Osteoblast (primary cell): Measurements from ENCODE around the gene ETFBKMT. TPM values are rescaled to one million over a fixed set of nuclear protein-coding genes. Genes with fewer than 3 reads are reported as not detected.

Source experiments
- DNase-seq: peaks from one replicate; pipeline ENCODE4 v3.0.0; 2011; ENCODE audit warnings: low spot score, mixed read lengths; ENCODE audit not compliant: insufficient read length; ENCODE audit errors: missing footprints
- H2AFZ ChIP-seq: 2 replicates; pipeline ENCODE4 v1.6.0; 2011; ENCODE audit warnings: mild to moderate bottlenecking, low read length
- H3K27ac ChIP-seq: 2 replicates; pipeline ENCODE4 v1.5.1; 2011; ENCODE audit warnings: mild to moderate bottlenecking, low read depth, low read length, moderate library complexity
- H3K27me3 ChIP-seq: 2 replicates; pipeline ENCODE4 v1.6.0; 2012; ENCODE audit warnings: mild to moderate bottlenecking, control low read depth, inconsistent platforms, low read length, moderate library complexity; ENCODE audit not compliant: insufficient read depth
- H3K36me3 ChIP-seq: 2 replicates; pipeline ENCODE4 v1.5.1; 2011; ENCODE audit warnings: mild to moderate bottlenecking, low read length, control low read depth, moderate library complexity; ENCODE audit not compliant: insufficient read depth
- H3K4me1 ChIP-seq: 2 replicates; pipeline ENCODE4 v1.5.1; 2011; ENCODE audit warnings: mild to moderate bottlenecking, low read length, control low read depth, moderate library complexity; ENCODE audit not compliant: insufficient read depth
- H3K4me2 ChIP-seq: 2 replicates; pipeline ENCODE4 v1.6.0; 2011; ENCODE audit warnings: mild to moderate bottlenecking, low read length; ENCODE audit not compliant: insufficient read depth
- H3K4me3 ChIP-seq: fragments of 200-600 bp; sonication (generic); 3 replicates; pipeline ENCODE4 v1.5.1; 2012; ENCODE audit warnings: mild to moderate bottlenecking, low read length, inconsistent platforms; ENCODE audit not compliant: insufficient read depth
- H3K79me2 ChIP-seq: 2 replicates; pipeline ENCODE4 v1.6.0; 2012; ENCODE audit warnings: mild to moderate bottlenecking, low read length, control low read depth, inconsistent platforms; ENCODE audit not compliant: insufficient read depth
- H3K9me3 ChIP-seq: 2 replicates; pipeline ENCODE4 v1.5.1; 2011; ENCODE audit warnings: low read depth, low read length, control low read depth
- H4K20me1 ChIP-seq: 2 replicates; pipeline ENCODE4 v1.6.0; 2012; ENCODE audit warnings: mild to moderate bottlenecking, low read length, control low read depth; ENCODE audit not compliant: insufficient read depth
- CTCF ChIP-seq: IDR thresholded peaks from 2 replicates; pipeline ENCODE4 v1.5.1; 2011; ENCODE audit warnings: mild to moderate bottlenecking, low read depth, low read length, moderate library complexity; ENCODE audit errors: extremely low read depth
- total RNA-seq: library from RNA; depleted of rRNA; stranded (reverse); fragments of >200 nt; gene quantifications from 2 replicates; pipeline ENCODE4 v1.2.3, GENCODE V29; 2012

Gene ETFBKMT
- total RNA-seq, 1 donor: 4.7 TPM

- Histone ChIP-seq H3K27ac (no peak overlapping the region), H3K4me3 (no peak overlapping the region), H3K9me3 (no peaks in the 10 kb centered on the region), H3K79me2 (no peaks in the 10 kb centered on the region), H4K20me1 (no peaks in the 10 kb centered on the region), H3K36me3 (no peaks in the 10 kb centered on the region), H3K27me3 (no peaks in the 10 kb centered on the region), H3K4me1 (peaks cover 8% of the 10 kb centered on the region), H2AFZ (no peak overlapping the region), H3K4me2 (no peak overlapping the region)
- no peak for DNase-seq
- TF ChIP-seq CTCF: no peak
Observed at GRCh38 chr12:31631023-31631724, 28.3 kb upstream of the ETFBKMT start.

- H3K4me1 ChIP-seq: peaks cover 8% of the 10 kb centered on the region
- H3K4me2 ChIP-seq: no peak overlapping the region
- H3K79me2 ChIP-seq: no peaks in the 10 kb centered on the region
- DNase-seq: no peak
- H3K27me3 ChIP-seq: no peaks in the 10 kb centered on the region
- H3K9me3 ChIP-seq: no peaks in the 10 kb centered on the region
- H3K27ac ChIP-seq: no peak overlapping the region
- H3K4me3 ChIP-seq: no peak overlapping the region
- H4K20me1 ChIP-seq: no peaks in the 10 kb centered on the region
- no peak for TF ChIP-seq CTCF
- no peak overlapping the region for H2AFZ ChIP-seq
- no peaks in the 10 kb centered on the region for H3K36me3 ChIP-seq
Observed at GRCh38 chr12:31631809-31632208, 27.7 kb upstream of the ETFBKMT start.

- Histone ChIP-seq H3K27ac (no peak overlapping the region), H3K36me3 (no peaks in the 10 kb centered on the region), H3K4me2 (no peak overlapping the region), H3K4me3 (no peak overlapping the region), H2AFZ (no peak overlapping the region), H3K79me2 (no peaks in the 10 kb centered on the region), H4K20me1 (no peaks in the 10 kb centered on the region), H3K4me1 (peaks cover 8% of the 10 kb centered on the region), H3K9me3 (no peaks in the 10 kb centered on the region), H3K27me3 (no peaks in the 10 kb centered on the region)
- DNase-seq: no peak
- no peak for TF ChIP-seq CTCF
Observed at GRCh38 chr12:31633464-31633863, 26.0 kb upstream of the ETFBKMT start.

- no peak for DNase-seq
- Histone ChIP-seq H3K27me3 (no peaks in the 10 kb centered on the region), H3K9me3 (no peaks in the 10 kb centered on the region), H3K36me3 (no peaks in the 10 kb centered on the region), H3K4me2 (no peak overlapping the region), H2AFZ (no peak overlapping the region), H3K27ac (no peak overlapping the region), H4K20me1 (no peaks in the 10 kb centered on the region), H3K4me1 (peaks cover 8% of the 10 kb centered on the region), H3K79me2 (no peaks in the 10 kb centered on the region), H3K4me3 (no peak overlapping the region)
- no peak for TF ChIP-seq CTCF
Observed at GRCh38 chr12:31634620-31635019, 24.9 kb upstream of the ETFBKMT start.
